SU-DHL-6 (cell line): Measurements from ENCODE around the gene SLC8A2.

ENCODE experiments used
- CTCF ChIP-seq: fragments of 200-600 bp; sonication (generic); IDR thresholded peaks from one replicate; pipeline ENCODE4 v1.5.1; 2017; ENCODE audit warnings: antibody characterized with exemption, mild to moderate bottlenecking, low read length, moderate library complexity; ENCODE audit not compliant: insufficient read depth, poor library complexity, severe bottlenecking
- EZH2phosphoT487 ChIP-seq: fragments of 200-600 bp; sonication (generic), shearing (Covaris generic); conservative IDR thresholded peaks from 2 replicates; pipeline ENCODE4 v1.6.1; 2018; ENCODE audit warnings: mild to moderate bottlenecking, antibody characterized with exemption, low read length, moderate library complexity, mixed read lengths

- TF ChIP-seq CTCF, result no peak
- no peak for TF ChIP-seq EZH2phosphoT487
These were observed 18.3 kb upstream of the SLC8A2 start for GRCh38 chr19:47490031-47490430.
